OCI-LY3 (cell line): Measurements from ENCODE around the gene MSI2.
"Not testable (repeated sequence)": the region's sequence is repeated elsewhere in the genome, so short reads cannot be mapped to it uniquely, and the experiment has no call there.

Experiments
- H2AFZ ChIP-seq: fragments of 200-600, 300-600 bp; shearing (Covaris generic); 2 replicates; pipeline ENCODE4 v1.6.0; 2014; ENCODE audit warnings: antibody characterized with exemption, low read depth, low read length
- H3K27ac ChIP-seq: fragments of 200-600, 300-600 bp; sonication (generic); 2 replicates; pipeline ENCODE4 v1.5.1; 2014; ENCODE audit warnings: mild to moderate bottlenecking, low read length, moderate library complexity, mixed read lengths
- H3K27me3 ChIP-seq: fragments of 200-600, 300-600 bp; sonication (generic); 2 replicates; pipeline ENCODE4 v1.6.1; 2014; ENCODE audit warnings: low read depth, low read length, mixed read lengths
- H3K36me3 ChIP-seq: fragments of 200-600, 300-600 bp; sonication (generic); replicated peaks from 2 replicates; pipeline ENCODE3; 2014; ENCODE audit warnings: low read depth, low read length, mixed read lengths
- H3K4me1 ChIP-seq: fragments of 300-600, 200-600 bp; sonication (generic); 2 replicates; pipeline ENCODE4 v1.6.1; 2014; ENCODE audit warnings: low read length, mixed read lengths
- H3K4me2 ChIP-seq: fragments of 200-600, 300-600 bp; sonication (generic); 2 replicates; pipeline ENCODE4 v1.6.1; 2014; ENCODE audit warnings: low read length, mixed read lengths
- H3K4me3 ChIP-seq: fragments of 300-600, 200-600 bp; sonication (generic); 2 replicates; pipeline ENCODE4 v1.5.1; 2014; ENCODE audit warnings: antibody characterized with exemption, mild to moderate bottlenecking, low read length, moderate library complexity
- H3K79me2 ChIP-seq: fragments of 300-600, 200-600 bp; shearing (Covaris generic); 2 replicates; pipeline ENCODE4 v1.6.1; 2014; ENCODE audit warnings: mild to moderate bottlenecking, low read length, mixed read lengths
- H3K9ac ChIP-seq: fragments of 300-600, 200-600 bp; shearing (Covaris generic); 2 replicates; pipeline ENCODE4 v1.6.0; 2014; ENCODE audit warnings: mild to moderate bottlenecking, low read length, moderate library complexity
- H3K9me3 ChIP-seq: fragments of 200-600, 300-600 bp; shearing (Covaris generic); 2 replicates; pipeline ENCODE4 v1.6.1; 2014; ENCODE audit warnings: low read length, mixed read lengths; ENCODE audit not compliant: insufficient read depth
- H4K20me1 ChIP-seq: fragments of 200-600, 300-600 bp; sonication (generic); 2 replicates; pipeline ENCODE4 v1.6.1; 2016; ENCODE audit warnings: low read length, mixed read lengths; ENCODE audit not compliant: insufficient read depth
- CTCF ChIP-seq: fragments of 200-600, 300-600 bp; sonication (generic); IDR thresholded peaks from 2 replicates; pipeline ENCODE4 v1.5.1; 2014; ENCODE audit warnings: antibody characterized with exemption, low read length, low read depth
- EZH2phosphoT487 ChIP-seq: fragments of 200-600 bp; shearing (Covaris generic); IDR thresholded peaks from 2 replicates; pipeline ENCODE4 v1.6.1; 2018; ENCODE audit warnings: antibody characterized with exemption, mixed run types, low read depth

The MSI2 gene

DNA sequence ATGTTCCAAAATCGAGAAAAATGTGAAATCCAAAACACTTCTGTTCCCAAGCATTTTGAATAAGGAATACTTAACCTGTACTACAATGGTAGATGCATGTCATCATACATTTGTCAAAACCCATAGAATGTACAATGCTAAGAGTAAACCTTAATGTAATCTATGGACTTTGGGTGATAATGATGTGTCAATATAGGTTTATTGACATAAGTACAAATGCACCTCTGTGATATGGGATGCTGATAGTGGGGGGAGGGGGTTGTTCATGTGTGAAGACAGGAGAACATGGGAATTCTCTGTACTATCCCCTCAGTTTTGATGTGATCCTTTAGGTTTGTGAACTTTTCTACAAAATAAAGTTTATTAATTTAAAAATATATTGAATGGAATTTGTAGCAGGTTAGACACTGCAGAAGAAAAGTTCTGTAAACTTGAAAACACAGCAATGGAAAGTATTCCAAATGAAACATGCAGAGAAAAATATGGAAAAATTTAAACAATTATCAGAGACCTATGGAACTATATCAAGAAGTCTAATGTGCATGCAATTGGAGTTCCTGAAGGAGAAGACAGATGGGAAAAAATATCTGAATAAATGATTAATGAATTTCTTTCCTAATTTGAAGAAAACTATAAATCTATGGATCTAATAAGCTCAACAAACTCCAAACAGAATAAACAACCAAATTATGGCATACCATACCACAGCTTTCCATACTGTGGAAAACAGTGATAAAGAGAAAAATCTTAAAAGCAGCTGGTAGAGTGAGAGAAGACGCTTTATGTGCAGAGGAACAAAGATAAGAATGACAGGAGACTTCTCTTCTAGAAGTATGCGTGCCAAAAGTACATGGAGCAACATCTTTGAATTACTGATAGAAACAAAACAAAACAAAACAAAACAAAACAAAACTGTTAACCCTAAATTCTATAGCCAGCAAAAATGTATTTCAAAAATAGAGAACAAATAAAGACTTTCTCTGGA lies 34.7 kb upstream of the MSI2 start:
- Histone ChIP-seq H3K9me3 (peaks cover 6% of the 10 kb centered on the region; the same call in 1 of the 2 replicates), H3K9ac (no peak overlapping the region), H3K36me3 (no peaks in the 10 kb centered on the region), H2AFZ (no peak overlapping the region), H3K79me2 (no peaks in the 10 kb centered on the region), H3K27ac (no peak overlapping the region), H3K27me3 (0 out of 2 replicates have a peak, but pooled peaks cover 4% of the 10 kb centered on the region), H4K20me1 (no peaks in the 10 kb centered on the region), H3K4me3 (no peak overlapping the region), H3K4me1 (no peaks in the 10 kb centered on the region), H3K4me2 (no peak overlapping the region)
- TF ChIP-seq EZH2phosphoT487: no peak
- no peak for TF ChIP-seq CTCF

- not testable (repeated sequence) for H2AFZ ChIP-seq, H4K20me1 ChIP-seq, H3K4me1 ChIP-seq, H3K4me2 ChIP-seq, H3K36me3 ChIP-seq, H3K79me2 ChIP-seq, H3K4me3 ChIP-seq, H3K9ac ChIP-seq, H3K27me3 ChIP-seq, H3K27ac ChIP-seq, H3K9me3 ChIP-seq
Observed at GRCh38 chr17:57222422-57222821, 33.9 kb upstream of the MSI2 start.

DNA sequence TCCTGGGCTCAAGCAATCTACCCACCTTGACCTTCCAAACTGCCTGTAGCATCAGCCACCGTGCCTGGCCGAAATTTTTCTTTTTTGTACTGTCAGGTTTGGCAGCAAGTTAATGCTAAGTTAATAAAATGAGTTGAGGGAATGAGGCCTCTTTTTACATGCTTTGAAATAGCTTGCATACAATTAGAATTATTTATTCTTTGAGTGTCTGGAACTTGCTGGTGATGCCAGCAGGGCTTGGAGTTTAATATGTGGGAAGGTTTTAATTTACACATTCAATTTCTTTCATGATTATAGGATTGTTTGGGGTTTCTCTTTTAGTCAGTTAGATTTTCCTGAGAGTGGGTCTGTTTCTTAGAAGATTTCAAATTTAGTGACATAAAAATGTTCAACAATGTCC lies 31.2 kb upstream of the MSI2 start:
- peaks cover 15% of the 10 kb centered on the region; the same call in 1 of the 2 replicates for H3K27me3 ChIP-seq
- H3K4me1 ChIP-seq: no peaks in the 10 kb centered on the region
- peaks cover 13% of the 10 kb centered on the region; the same call in 1 of the 2 replicates for H3K9me3 ChIP-seq
- H3K79me2 ChIP-seq: no peaks in the 10 kb centered on the region
- H3K4me2 ChIP-seq: no peak overlapping the region
- H2AFZ ChIP-seq: no peak overlapping the region
- no peak overlapping the region for H3K27ac ChIP-seq
- no peaks in the 10 kb centered on the region for H4K20me1 ChIP-seq
- H3K9ac ChIP-seq: no peak overlapping the region
- TF ChIP-seq CTCF: no peak
- no peak for TF ChIP-seq EZH2phosphoT487
- H3K36me3 ChIP-seq: no peaks in the 10 kb centered on the region
- H3K4me3 ChIP-seq: no peak overlapping the region

DNA sequence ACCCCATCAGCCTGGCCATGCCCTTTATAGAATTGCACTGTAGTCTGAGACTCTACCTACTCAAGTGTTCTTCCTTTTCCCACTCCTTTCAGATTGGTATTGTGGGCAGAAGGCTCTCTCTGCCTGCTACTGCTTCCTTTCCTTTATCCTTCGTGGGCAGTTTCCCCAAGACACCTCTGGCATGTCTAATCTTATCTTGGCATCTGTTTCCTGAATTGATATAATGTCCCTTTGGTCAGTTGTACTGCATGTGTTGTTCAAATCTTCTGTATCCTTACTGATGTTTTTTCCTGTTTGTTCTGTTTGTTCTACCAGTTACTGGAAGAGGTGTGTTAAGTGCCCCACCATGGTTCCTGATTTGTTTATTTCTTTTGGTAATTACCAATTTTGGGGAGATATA lies 29.5 kb upstream of the MSI2 start:
- Histone ChIP-seq H3K36me3 (no peaks in the 10 kb centered on the region), H4K20me1 (no peaks in the 10 kb centered on the region), H3K4me2 (no peak overlapping the region), H3K9ac (no peak overlapping the region), H3K79me2 (no peaks in the 10 kb centered on the region), H3K9me3 (0 out of 2 replicates have a peak, but pooled peaks cover 7% of the 10 kb centered on the region), H3K4me1 (no peaks in the 10 kb centered on the region), H3K4me3 (no peak overlapping the region), H2AFZ (no peak overlapping the region), H3K27me3 (peaks cover 15% of the 10 kb centered on the region; the same call in 1 of the 2 replicates), H3K27ac (no peak overlapping the region)
- TF ChIP-seq CTCF (no peak), EZH2phosphoT487 (no peak)
